Panc1 (cell line): ENCODE data around the gene HOXB3.

Experiments
- CTCF ChIP-seq: fragments of 450-650 bp; IDR thresholded peaks from 2 replicates; pipeline ENCODE4 v1.5.1; 2017; ENCODE audit warnings: mild to moderate bottlenecking
- POLR2AphosphoS5 ChIP-seq: IDR thresholded peaks from 2 replicates; pipeline ENCODE4 v1.6.1; 2012; ENCODE audit warnings: mild to moderate bottlenecking, low read depth, low read length, moderate library complexity
- REST ChIP-seq, 2 experiments: IDR thresholded peaks; 2 replicates each; pipeline ENCODE4 v1.6.1; 2011 to 2012; ENCODE audit warnings: low read depth in 2 of 2, control low read depth in 1 of 2, low read length in 1 of 2, mild to moderate bottlenecking in 1 of 2, moderate library complexity in 1 of 2; ENCODE audit not compliant: insufficient read depth in 1 of 2

GRCh38 chr17:48513666-48514455, 76.2 kb downstream of the HOXB3 start:
- TF ChIP-seq POLR2AphosphoS5 (no peak), CTCF (no peak), REST (IDR thresholded peaks at IDR 0.05; ENCODE audit: insufficient read depth in 1 of 2, low read depth in 2 of 2, low read length in 1 of 2) (no peak)
